OCI-M1 (cell line): Measurements from ENCODE around the gene RAD54L.
"Not testable (repeated sequence)": the region's sequence is repeated elsewhere in the genome, so short reads cannot be mapped to it uniquely, and the experiment has no call there.

ENCODE experiments used
- DNase-seq: peaks from one replicate; lab custom pipeline; 2025; lab: John Stamatoyannopoulos, UW

The RAD54L gene

GRCh38 chr1:46247436-46248121 is at the start of gene RAD54L:
Gene RAD54L, plus strand, starts transcription at chr1:46247763. Its CDS starts 643 bp downstream, at chr1:46248406.
- peak; percentile 99 for DNase-seq

DNA sequence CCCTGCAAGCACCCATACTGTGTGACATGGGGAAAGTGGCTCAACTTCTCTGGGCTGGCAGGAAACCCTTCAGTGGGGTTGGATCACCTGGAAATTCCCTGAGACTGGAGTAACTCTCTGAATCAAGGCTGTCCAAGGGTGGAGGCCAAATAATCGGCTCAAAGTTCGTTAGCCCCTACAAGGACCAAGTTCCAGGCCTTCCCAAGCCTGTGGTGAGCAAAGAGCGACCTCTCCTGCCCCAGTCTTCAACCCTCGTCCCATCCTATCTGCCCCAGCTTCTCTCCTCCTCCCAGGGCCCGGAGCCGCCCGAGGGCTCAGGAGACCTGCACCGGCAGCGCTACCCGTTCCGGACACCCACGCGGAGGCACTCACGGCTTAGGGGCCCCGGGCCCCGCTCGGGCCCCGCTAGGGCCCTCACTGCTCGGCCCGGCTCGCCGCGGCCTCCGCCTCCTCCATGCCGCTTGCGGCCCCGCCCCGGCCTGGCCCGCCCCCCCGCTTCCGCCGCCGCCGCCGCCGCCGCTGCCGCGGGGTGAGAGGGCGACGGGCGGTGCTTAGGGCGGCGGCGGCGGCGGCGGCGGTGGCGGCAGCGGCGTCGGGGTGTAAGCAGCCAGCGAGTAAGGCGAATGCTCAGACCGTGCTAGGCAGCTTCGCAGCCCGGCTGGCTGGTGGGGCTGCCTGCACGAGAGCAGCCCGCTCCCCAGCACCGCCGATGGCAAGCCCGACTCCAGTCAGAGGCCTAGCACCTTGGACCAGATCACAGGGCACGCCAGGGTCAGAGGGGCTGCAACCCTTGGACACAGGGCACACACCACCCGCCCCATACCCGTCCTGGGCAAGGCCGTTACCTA is 49.4 kb upstream of the RAD54L start, which contains the start of gene POMGNT1:
Gene POMGNT1, minus strand, starts transcription at position 471 of the 848 bp plus-strand sequence. CDS start 613 bp downstream, outside the sequence.
- DNase-seq, result peak; percentile 80

- DNase-seq, result peak; percentile 9
Observed at GRCh38 chr1:46199233-46199749, 48.3 kb upstream of the RAD54L start.

- no peak for DNase-seq
Observed at GRCh38 chr1:46203738-46204405, 43.7 kb upstream of the RAD54L start.

- DNase-seq, result no peak
Observed at GRCh38 chr1:46204406-46204742, 43.2 kb upstream of the RAD54L start.

- no peak for DNase-seq
Observed at GRCh38 chr1:46205141-46205540, 42.4 kb upstream of the RAD54L start.

- no peak for DNase-seq
Observed at GRCh38 chr1:46205791-46206190, 41.8 kb upstream of the RAD54L start.

DNA sequence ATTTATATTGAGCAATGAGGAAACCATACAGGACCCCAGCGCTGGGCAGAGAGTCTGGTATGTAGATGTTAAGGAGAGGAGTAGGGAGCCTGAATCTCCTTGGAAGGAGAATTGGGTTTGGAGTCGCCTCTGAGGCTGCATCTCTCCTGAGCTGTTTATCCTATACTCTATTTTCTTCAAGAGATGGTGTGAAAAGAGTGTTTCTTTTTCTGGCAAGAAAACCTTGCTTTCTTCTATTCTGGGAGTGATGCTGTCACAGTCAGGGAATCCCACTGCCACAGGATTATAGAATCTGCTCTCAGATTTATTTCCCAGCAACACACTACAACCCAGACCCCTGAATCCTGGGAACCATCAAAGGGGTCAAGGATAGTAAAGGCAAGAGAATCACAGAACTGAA is 41.2 kb upstream of the RAD54L start:
- no peak for DNase-seq

DNA sequence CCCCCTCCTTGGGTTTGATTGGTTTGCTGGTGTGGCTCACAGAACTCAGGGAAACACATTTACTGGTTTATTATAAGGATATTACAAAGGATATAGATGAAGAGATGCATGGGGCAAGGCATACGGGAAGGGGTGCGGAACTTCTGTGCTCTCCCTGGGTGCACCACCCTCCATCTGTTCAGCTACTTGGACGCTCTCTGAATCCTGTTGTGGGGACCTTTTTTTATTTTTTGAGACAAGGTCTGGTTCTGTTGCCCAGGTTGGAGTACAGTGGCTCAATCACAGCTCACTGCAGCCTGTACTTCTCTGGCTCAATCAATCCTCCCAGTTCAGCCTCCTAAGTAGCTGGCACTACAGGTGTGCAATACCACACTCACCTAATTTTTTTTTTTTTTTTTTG is 37.0 kb upstream of the RAD54L start:
- no peak for DNase-seq

DNA sequence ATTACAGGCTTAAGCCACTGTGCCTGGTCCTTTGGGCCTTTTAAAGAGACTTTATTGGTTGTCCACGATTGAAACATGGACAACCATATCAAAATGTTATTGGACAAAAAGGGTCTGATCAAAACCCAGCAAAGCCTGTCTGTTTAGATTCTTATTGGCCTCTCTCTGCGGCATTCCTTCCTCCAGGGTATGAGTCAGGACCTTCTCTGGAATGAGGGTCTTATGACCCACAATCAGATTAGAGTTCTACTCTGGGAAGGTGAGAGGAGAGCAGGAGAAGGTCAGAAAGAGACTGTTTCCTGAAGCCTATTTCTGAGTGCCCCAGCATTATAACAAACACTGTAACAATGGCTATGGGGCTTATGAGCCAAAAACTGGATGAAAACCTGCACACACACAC is 36.5 kb upstream of the RAD54L start:
- DNase-seq, result no peak

- no peak for DNase-seq
Observed at GRCh38 chr1:46215504-46215903, 32.1 kb upstream of the RAD54L start.

GRCh38 chr1:46218443-46218842 is 29.1 kb upstream of the RAD54L start:
- no peak for DNase-seq

DNA sequence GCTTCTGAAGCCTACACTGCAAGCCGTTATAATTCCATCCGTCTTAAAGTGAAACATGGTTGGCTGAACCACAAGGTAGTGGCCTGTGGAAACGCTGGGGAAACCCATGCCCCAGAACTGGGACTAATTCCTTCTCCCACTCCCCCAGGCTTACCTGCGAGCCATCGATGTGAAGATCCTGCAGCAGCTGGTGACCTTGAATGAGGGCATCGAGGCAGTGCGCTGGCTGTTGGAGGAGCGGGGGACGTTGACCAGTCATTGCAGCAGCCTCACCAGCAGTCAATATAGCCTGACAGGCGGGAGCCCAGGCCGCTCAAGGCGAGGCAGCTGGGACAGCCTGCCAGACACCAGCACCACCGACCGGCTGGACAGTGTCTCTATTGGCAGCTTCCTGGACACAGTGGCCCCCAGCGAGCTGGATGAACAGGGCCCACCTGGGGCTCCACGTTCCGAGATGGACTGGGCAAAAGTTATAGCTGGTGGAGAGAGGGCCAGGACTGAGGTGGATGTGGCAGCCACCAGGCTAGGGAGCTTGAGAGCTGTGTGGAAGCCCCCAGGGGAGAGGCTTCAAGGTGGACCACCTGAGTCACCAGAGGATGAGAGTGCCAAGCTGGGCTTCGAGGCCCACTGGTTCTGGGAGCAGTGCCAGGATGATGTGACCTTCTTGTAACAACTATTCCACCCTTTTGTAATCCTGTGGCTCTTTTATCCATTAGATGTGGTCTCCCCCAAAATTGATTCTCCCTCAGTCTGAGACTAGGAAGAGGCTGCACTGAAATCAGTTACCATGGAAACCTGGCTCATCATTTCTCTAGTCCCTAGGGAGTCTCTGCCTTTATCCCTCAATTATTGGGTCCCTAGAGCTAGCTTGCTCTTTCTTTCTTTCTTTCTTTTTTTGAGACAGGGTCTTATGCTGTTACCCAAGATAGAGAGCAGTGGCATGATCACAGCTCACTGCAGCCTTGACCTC is 27.7 kb upstream of the RAD54L start:
- DNase-seq, result no peak

DNA sequence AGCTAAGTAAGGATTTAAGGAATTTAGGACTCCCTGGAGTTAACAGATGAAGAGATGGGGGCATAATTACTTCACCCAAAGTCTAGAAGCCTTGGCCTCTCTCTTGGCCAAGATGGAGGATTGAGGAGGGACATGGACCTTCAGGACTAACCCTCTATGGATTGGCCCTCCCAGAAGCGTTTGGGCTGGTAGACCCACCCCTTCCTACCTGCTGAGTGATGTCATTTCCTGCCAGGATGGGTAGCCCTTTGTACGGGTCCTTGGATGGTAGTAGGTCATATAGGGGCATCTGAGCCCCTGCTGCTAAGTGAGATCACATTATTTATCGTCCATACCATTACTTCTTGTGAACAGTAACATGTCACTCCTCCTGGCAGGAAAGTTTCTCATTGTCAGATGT is 26.8 kb upstream of the RAD54L start:
- DNase-seq, result no peak

DNA sequence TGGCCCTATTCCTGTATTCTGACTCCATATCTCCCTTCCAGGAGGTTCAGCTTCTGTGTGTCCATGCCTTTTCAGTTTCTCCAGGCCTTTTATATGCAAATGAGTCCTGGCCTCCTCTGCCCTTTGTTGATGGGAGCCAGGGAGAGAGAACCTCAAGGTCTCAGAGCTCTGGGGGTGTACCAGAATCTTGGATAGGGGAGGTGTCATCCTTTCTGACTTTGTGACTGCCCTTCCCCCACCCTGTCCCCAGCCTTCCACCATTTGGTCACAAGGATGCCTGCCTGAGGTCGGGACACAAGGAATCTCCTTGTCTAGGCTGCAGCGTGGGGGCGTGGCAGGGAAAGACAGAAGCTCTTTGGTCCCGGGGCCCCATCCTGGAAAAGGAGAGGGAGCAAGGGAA is 25.8 kb upstream of the RAD54L start:
- DNase-seq, result no peak

DNA sequence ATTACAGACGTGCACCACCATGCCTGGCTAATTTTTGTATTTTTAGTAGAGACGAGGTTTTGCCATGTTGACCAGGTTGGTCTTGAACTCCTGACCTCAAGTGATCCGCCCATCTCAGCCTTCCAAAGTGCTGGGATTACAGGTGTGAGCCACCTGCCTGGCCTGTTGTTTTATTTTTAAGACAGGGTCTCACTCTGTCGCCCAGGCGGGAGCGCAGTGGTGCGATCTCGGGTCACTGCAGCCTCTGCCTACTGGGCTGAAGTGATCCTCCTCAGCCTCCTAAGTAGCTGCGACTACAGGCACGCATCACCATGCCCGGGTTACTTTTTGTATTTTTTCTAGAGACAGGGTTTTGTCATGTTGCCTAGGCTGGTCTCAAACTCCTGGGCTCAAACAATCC is 24.5 kb upstream of the RAD54L start:
- not testable (repeated sequence) for DNase-seq

GRCh38 chr1:46223472-46223943 is 24.1 kb upstream of the RAD54L start:
- DNase-seq, result peak; percentile 85

- no peak for DNase-seq
Observed at GRCh38 chr1:46224966-46225365, 22.6 kb upstream of the RAD54L start.

GRCh38 chr1:46231231-46231630 is 16.3 kb upstream of the RAD54L start:
- not testable (repeated sequence) for DNase-seq

DNA sequence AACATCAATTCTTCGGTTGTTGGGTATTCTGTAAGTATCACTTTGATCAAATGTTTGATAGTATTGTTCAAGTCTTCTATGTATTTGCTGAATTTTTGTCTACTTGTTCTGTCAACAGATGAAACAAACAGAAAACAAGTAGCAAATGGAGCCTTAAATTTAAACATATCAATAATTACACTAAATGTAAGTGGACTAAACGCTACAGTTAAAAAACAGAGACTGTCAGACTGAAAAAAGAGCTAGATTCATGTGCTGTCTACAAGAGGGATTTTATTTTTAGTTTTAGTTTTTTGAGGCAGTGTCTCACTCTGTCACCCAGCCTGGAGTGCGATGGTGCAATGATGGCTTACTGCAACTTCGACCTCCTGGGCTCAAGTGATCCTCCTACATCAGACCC is 10.7 kb upstream of the RAD54L start:
- no peak for DNase-seq

- DNase-seq, result not testable (repeated sequence)
Observed at GRCh38 chr1:46238865-46239264, 8.7 kb upstream of the RAD54L start.
